HPDE6-E6E7 (cell line): ENCODE results near the gene FAM174C.
A peak's percentile ranks its signal among the peaks of the same experiment; 100 is the strongest.

Experiments used
- DNase-seq: peaks from one replicate; pipeline ENCODE4 v3.0.0; 2011; ENCODE audit warnings: missing footprints; ENCODE audit errors: extremely low spot score

Gene FAM174C

DNA sequence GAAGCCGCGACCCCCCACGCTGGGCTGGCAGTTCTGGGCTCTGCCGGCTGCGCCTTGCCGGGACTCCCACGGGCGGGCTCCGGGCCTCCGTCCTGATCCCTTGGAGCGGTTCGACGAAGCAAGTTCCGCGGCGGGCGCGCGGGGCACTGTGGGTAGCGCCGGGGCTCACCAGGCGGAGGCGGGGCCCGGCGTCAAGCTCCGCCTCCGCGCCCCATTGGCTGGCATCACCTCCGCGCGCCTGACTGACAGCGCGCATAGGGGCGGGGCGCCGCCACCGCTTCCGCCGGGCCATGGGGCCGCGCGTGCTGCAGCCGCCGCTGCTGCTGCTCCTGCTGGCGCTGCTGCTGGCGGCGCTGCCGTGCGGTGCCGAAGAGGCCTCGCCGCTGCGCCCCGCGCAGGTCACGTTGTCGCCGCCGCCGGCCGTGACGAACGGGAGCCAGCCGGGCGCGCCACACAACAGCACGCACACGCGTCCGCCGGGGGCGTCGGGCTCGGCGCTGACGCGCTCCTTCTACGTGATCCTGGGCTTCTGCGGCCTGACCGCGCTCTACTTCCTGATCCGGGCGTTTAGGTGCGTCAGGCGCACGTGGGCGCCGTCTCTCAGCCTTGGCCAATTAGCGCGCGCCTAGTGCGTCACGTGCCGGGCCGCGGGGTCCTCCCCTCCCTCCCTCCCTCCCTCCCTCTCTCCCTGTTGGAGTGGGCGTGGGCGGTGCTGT, at the start of gene FAM174C:
Gene FAM174C (plus strand): TSS at position 271 of the 716 bp plus-strand sequence. CDS start 20 bp downstream, at position 291.
- peak; percentile 93 for DNase-seq

DNA sequence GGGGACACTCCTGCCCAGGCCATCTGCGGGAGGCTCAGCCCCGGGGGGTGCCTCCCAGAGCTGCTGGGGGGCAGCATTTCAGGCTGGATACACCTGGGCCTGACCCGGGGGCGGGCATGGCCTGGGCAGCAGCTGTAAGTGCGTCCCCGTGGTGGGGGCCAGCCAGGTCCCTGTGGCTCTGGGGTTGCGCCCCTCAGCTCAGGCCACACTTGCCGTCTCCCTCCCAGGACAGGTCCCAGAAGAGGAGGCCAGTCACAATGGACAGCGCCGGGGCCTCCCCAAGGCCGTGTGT, 49.2 kb upstream of the FAM174C start:
- no peak for DNase-seq

DNA sequence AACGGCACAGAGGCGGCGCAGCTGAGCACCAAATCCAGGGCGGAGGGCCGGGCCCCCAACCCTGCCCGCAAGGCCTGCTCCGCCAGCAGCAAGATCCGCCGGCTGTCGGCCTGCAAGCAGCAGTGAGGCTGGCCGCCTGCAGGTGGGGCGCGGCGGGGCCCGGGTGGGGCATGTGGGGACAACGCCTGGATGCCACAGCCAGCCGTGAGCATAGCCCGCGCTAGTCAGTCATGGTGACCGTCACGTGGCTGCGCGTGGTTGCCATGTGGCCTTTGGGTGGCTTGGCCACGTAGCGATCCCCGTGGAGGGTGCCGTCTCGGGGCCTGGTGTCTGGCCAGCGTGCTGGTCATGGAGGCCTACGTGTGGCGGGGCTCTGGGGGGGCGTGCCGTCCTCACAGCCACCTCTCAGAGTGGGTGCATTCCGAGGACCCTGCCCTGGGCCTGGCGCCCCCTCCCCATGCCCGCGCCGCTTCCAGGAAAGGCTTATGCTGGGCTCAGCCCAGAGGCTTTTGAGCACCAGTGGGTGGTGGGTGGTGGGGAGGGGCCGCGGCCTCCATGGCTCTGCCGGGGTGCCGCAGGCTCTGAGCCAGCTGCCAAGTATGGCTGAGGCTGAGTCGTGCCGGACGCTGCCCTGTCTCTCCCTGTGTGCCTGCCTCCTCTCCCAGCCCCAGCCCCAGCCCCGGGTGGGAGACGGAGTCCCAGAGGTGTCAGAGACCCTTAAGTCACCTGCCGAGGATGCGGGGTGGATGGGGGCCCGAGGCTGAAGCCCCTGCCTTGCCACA, 48.6 kb upstream of the FAM174C start:
- no peak for DNase-seq

DNA sequence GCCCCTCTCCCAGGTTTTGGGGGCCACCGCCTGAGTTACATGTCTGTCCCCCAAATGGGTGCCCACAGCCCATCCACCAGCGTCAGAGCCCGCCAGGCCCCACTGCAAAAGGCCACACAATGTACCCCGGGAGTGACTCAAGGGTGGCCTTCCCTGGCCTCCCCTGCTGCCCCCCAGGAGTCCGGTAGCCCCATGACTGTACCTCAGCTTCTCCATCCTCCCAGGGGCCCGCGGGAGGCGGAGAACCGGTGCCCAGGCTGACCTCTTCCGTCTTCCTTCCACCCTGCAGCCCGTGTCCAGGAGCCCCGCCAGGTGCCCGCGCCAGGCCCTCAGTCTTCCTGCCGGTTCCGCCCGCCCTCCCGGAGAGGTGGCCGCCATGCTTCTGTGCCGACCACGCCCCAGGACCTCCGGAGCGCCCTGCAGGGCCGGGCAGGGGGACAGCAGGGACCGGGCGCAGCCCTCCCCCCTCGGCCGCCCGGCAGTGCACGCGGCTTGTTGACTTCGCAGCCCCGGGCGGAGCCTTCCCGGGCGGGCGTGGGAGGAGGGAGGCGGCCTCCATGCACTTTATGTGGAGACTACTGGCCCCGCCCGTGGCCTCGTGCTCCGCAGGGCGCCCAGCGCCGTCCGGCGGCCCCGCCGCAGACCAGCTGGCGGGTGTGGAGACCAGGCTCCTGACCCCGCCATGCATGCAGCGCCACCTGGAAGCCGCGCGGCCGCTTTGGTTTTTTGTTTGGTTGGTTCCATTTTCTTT, 47.9 kb upstream of the FAM174C start:
- DNase-seq = no peak

DNA sequence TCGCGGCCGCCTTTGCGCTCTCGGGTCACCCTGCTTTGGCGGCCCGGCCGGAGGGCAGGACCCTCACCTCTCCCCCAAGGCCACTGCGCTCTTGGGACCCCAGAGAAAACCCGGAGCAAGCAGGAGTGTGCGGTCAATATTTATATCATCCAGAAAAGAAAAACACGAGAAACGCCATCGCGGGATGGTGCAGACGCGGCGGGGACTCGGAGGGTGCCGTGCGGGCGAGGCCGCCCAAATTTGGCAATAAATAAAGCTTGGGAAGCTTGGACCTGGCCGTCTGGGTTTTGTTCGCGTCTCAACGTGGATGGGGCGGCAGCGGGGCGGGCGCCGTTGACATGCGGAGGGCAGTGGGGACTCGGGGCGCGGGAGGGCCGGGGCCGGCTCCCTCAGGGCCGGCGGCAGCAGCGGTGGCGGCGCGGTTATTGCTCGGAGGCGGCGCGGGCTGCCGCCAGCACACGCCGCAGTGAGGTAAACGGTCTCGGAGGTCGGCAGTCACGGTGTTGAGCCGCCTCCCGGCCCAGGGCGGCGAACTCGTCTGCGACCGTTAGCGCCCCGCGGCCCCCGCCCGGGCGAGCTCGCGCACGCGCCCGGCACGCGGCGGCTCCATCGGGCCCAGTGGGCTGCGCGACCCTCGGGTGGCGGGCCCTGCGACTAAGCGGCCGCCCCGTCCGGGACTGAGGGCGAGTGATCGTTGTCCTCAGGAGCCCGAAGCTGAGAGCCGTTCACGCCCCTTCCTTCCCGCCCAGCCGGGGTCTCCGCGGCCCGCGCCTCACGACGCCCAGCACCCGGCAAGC, 47.0 kb upstream of the FAM174C start:
- no peak for DNase-seq

DNA sequence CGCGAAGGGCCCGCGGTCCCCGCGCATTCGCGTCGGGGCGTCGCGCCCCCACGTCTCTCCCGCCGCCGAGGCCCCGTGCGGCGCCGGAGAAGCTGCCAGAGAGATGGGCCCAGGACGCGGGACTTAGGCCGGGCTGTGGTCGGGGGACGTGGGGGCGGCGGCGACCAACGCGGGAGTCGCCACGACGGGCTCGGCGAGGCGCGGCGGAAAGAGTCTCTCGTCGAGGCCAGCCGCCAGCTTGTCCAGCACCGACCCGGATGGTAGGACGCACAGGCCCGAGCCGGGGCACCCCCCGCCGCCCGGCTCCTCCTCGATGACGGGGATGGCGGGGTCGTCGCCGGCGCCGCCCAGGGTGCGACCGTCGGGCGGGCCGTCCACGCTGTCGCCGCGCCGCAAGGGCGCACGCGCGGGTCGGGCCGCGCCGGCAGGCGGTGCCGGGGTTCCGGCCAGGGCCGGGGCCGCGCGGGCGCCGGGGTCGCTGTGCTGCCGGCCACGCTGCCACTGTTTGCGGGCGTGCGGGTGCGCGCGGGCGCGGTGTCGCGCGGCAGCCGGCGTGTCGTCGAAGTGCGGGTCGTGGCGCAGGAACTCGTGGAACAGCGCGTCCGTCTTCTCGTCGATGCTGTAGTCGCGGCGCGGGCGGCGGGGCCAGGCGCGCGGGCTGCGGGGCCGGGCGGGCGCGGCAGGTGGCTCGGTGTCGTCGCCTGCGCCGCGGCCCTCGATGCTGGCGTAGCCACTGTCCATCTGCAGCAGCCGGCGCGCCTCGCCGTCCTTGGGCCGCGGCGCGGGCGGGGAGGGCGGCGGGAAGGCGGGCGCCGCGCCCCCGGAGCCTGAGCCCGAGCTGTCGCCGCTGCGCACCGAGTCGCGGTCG, 46.0 kb upstream of the FAM174C start:
- DNase-seq = no peak

DNA sequence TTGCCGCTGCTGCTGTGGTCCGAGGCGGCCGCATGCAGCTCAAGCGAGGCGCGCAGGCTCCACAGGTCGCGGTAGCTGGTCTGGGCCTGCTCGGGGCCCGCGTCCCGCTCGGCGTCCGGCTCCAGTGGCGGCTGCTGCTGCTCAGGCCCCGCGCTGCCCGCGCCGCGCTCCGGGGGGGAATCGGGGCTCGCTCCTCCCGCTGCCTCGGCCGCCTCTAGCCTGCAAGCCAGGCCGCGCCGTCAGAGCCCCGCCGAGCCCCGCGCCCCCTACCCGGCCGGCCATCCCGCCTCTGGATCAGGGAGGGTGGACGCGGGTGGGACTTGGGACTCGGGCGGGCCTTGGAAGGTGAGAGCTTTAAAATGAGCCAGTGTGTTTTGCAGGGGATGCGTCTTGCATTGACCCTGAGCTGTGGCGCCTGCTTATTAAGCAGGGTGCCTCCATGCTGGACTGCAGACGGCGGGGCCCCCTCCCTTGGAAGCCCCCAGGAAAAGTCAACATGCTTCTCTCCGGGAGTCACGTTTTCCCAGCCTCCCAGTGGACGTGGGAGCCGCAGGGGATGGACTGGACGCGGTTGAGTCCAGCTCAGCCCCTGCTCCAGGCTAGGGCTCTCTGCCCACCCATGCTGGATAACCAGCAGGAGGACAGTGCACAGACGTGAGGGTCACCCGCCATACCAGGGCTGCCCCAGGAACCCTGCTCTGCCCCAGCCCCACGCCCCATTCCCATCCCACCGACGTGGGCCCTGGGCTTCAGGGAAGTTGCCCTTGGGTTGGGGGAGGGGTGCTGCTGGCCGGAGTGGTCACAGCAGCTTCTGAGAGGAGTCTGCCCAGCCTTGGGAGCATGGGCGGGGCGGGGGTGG, 45.2 kb upstream of the FAM174C start:
- DNase-seq = no peak

DNA sequence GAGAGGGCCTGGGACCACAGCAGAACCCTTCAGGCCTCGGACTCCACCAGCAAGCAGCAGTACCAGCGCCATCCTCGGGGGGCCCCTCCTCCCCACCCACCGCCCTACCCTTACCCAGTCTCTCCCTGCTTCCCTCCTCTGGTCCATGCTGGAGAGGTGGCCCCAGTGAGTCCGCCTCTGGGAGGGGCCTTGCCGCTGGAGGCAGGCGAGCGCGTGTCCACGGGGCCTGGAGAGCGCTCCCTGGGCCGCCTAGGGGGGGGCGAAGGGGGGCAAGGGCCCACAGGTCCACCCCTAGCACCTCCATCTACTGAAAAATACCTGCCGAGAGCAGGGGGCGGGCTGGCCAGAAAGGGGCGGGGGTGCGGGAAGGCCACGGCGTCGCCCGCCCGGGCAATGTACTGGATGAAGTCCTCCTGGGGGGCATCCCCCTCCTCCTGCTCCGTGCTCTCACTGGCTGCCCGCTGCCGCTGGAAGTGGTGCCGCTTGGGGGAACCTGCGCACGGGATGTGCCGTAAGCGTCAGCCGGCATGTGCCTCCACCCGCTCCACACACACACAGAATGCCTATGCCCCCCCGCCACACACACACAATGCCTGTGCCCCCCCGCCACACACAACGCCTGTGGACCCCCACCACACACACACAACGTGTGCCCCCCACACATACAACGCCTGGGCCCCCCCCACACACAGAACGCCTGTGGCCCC, 44.4 kb upstream of the FAM174C start:
- DNase-seq = no peak

DNA sequence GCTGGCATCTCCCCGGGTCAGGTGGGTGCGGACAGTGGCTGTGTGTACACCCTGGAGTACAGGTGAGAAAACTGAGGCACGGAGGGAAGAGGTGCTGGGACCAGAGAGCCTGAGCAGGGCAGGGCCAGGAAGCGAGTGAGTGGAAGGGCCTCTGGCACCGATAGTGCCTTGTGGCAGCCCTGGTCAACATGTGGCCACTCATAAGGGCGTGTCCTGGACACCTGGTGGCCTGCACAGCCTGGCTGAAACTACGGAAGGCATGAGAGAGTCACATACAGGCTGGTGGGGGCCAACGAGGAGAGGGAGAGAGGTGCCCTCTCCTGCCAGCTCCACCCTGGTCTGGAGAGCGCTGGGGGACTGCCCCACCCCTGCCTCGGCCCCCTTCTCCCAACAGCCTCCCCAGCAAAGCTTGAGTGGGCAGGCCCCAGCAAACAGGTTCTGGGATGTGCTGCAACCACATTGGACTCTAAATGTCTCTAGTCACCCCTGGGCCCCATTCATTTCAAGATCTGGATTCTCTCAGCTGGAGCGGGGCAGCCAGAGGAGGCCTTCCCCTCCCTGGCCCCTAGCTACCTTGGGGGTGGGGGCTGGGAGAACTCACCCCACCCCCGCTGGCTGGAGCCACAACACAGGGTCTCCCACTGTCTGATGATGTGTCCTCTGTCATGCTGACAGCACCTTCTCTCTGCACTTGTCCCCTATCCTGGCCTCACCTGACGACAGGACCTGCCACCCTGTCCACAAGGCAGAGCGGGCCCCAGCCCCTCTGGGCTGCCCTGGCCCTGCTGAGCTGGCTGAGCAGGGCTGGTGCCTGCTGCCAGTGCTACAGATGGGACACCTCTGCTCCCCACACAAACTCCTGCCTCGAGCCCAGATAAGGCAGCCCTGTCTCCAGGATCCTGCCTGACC, 43.3 kb upstream of the FAM174C start:
- DNase-seq = no peak

DNA sequence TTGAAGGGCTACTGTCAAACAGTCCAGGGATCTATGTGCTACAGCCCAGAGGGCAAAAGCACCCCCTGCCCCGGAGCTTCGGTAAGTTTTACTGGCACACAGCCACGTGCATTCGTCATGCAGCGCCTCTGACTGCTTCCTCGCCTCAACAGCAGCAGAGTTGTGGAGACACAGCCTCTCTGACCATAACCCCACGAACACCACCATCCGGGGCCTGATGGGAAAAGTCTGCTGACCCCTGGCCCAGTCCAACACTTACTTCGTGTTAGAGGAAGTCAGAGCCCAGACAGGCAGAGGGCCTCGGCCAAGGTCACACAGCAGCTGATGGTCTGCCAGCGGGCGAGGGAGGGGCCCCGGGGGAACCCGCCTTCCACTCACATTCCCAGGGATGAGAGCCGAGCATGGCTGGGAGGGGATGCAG, 42.7 kb upstream of the FAM174C start:
- DNase-seq = no peak

DNA sequence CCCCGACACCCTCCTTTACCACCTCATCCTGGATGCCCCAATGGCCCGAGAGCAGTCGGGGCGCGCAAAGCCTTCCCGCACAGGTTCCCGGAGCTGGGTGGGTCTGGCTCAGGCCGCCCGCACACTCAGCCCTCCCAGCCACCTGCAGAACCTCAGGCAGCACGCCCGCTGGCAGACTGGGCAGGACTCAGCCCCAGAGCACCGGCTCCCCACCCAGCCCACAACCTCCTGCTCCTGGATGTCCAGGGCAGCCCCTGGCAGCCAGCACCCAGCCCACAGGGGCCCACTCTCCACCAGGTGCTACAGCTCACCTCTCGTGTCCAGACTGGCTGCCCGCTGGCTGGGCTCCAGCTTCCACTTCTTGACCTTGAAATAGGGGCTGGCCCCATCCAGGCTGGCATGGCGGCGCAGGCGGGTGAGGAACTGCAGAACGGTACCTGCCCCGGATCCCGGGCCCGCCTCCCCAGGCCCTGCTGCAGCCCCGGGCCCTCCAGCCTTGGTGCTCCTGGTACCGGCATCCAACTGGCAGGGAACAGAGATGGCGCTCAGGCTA, 42.1 kb upstream of the FAM174C start:
- DNase-seq = no peak

DNA sequence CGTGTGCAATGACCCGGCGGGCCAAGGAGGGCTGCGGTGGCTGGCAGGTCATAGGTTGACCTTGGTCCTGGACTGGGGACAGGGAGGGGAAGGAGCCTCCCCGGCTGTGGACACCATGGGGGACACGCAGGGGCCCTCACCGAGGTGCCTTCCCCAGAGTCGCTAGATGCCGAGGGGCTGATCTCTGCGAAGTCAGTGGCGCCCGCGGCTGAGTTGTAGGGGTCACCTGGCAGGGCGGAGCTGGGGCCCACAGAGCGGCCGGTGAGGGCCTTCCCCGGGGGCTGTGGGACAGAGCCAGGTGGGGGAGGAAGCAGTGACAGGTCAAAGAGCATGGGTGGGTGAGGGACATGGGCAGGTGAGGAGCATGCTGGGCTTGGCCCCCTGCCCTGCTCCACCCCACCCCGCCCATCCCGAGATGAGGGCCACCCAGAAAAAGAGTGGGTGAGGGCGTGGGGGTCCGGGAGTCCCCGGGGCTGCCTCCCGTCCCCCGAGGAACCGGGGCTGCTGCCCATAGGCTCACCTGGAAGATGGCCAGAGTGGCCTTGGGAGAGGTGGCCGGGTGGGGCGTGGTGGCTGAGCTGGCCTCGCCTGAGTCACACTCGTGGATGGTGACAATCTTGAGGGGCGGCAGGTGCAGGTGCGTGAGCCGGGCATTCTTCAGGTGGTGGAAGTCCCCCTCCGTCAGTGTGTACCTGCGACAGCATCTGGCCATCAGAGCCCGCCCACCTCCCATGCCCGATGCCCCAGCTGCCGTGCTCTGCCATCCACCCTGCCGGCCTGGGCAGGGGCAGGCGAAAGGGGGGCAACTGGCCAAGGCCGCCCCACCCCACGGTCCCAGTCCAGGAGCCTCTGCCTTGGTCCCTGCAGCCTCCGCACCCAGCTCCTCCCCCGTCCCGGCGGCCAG, 41.0 kb upstream of the FAM174C start:
- DNase-seq = no peak

DNA sequence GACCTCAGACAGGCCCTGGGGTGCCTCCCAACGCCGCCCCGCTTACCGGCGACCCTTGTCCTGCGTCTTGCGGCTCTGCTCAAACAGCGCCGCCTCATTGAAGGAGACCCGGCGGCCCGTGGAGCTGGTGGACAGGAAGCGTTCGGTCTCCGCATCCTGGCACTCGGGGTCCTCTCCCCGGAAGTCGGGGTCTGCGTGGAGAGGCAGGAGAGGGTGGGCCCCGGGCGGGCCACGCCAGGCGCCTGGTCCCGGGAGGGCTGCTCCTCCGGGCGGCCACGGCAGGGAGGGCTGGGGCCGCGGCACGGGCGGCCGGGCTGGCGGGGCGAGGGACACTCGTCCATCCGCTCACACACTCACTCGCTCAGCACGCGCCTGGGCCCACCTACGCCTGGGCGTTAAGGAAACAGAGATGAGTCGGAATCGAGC, 40.4 kb upstream of the FAM174C start:
- DNase-seq = no peak

DNA sequence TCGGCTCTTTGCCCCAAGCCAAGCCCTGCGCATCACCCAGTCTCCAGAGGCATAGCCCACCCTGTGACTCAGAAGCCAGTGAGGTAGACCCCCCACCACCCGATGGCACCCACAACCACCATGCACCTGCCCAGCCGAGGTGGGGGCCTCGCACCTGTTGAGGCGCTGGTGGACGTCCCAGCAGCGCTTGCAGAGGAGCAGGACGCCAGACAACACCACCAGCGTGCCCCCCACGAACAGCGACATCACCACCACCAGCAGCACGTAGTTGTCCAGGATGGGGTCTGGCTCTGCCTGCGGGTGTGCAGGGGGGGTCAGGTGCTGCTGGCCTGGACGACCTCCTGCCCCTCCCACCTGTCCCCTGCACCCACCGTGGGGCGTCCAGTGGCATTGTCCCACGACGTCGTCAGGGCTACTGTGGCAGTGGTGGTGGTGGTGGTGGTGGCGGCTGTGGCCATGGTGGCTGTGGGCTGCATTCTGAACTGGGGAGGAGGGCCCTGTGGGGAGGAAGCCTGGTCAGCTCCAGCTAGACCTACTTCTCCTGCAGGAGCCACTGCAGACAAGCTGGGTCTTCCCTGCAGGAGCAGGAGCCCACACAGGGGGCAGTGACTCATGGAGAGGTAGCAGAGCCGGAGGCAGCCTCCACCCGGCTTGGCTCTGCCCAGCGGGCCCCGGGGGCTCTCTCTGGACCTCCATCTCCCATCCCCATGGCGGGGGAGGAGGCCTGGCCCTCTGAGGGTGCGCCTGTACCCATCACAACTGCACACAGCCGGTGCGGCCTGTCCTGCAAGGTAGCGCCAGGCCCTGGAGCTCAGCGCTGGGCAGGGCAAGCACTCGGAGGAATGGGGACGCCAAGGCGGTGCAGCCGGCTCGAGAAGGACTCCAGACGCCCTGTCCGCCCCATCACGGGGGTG, 39.4 kb upstream of the FAM174C start:
- DNase-seq = no peak

DNA sequence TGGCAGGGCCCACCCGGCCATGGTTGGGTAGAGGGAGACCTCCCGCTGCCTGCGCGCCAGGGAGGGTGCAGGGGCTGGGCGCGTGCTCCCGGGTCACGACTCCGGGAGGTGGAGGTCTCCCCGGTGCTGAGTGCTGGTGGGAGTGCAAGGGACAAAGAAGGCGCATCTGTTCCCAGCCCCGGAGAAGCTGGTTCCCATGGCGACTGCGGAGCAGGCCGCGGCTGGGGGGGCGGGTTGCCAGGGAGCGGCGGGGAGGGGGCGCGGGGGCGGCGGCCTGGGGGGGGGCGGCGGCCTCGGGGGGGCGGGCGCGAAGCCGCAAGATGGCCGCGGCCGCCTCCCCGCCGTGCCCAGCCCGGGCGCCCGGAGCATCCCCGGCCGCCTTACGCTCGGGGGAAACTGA, 38.8 kb upstream of the FAM174C start:
- no peak for DNase-seq
